22Rv1 (cell line): Measurements from ENCODE around the gene YWHAG.

ENCODE experiments used
- H3K27ac ChIP-seq: fragments of 450-650 bp; 2 replicates; pipeline ENCODE4 v1.5.1; 2017
- CTCF ChIP-seq: fragments of 450-650 bp; IDR thresholded peaks from 2 replicates; pipeline ENCODE4 v1.5.1; 2017; ENCODE audit warnings: mild to moderate bottlenecking
- ZFX ChIP-seq: fragments of 450-650 bp; IDR thresholded peaks from 2 replicates; pipeline ENCODE4 v1.6.1; 2017; ENCODE audit warnings: antibody characterized with exemption, borderline replicate concordance

The YWHAG gene

DNA sequence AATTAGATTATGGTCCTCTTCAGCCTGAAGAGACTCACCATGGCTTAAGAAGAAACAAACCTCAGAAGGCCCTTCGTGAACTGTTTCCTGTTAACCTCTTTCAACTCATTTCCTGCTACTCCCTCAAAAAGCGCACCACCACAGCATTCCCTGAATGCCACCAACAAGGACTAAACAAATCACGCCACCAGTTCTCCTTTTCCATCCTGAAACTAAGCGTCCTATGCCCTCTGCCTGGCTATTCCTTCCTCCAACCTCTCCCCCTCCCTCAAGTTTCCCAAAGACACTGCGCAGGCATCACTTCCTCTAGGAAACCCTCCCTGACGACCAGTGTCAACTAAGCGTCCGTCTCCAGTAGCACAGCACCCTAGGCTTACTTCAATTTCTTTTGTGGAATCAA lies 12.0 kb downstream of the YWHAG start:
- TF ChIP-seq CTCF, result no peak
- TF ChIP-seq ZFX, result no peak
- H3K27ac ChIP-seq, result no peak overlapping the region

DNA sequence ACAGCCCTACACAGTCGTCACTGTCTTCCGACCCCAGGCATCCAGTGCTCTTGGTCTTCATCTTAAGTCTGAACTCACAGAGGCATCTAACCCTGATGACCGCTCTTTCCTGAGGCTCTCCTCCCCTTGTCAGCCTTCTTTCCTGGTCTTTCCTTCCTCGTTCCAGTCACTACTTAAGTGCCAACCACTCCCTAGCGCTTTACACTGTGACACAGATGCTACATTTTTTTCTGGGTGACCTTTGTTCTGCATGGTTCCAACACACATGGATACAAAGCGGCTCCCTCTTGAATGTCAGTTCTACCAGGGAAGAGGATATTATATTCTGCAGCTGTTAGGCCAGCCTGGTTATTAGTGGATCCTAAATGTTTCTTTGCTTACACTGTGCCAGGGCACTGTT lies 12.7 kb downstream of the YWHAG start:
- no peak overlapping the region for H3K27ac ChIP-seq
- no peak for TF ChIP-seq ZFX
- TF ChIP-seq CTCF, result no peak

- TF ChIP-seq ZFX, result no peak
- TF ChIP-seq CTCF, result no peak
- H3K27ac ChIP-seq, result no peak overlapping the region
Observed at GRCh38 chr7:76343931-76344321, 14.9 kb downstream of the YWHAG start.

- TF ChIP-seq CTCF (no peak), ZFX (no peak)
- H3K27ac ChIP-seq, result no peak overlapping the region
Observed at GRCh38 chr7:76343294-76343930, 15.4 kb downstream of the YWHAG start.

- no peak overlapping the region for H3K27ac ChIP-seq
- TF ChIP-seq ZFX, result no peak
- TF ChIP-seq CTCF, result no peak
Observed at GRCh38 chr7:76342222-76342621, 16.6 kb downstream of the YWHAG start.

DNA sequence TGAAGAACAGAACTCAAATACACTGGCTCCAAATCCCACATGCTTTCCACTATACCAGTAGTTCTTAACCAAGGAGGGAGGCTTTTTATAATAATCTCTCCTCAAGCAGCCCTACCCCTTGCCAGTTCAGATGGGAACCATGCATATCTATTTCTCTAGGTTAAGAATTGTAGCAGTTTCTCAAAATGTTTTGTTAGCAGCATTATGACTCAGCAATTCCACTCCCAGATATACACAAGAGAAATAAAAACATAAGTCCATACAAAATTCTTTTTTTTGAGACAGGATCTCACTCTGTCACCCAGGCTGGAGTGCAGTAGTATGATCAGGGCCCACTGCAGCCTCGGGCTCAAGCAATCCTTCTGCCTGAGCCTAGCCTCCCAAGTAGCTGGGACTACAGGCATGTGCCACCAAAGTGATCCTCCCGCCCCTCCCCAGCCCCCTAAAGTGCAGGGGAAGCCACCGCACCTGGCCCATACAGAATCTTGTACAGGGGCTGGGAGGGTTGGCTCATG lies 18.1 kb downstream of the YWHAG start:
- no peak for TF ChIP-seq ZFX
- no peak for TF ChIP-seq CTCF
- peak overlapping the region; percentile 23 for H3K27ac ChIP-seq

GRCh38 chr7:76338298-76339084 lies 20.3 kb downstream of the YWHAG start:
- no peak for TF ChIP-seq ZFX
- TF ChIP-seq CTCF, result no peak
- no peak overlapping the region for H3K27ac ChIP-seq
